SH-SY5Y (cell line): ENCODE data around the gene CATSPERZ.

Experiments
- GATA2 ChIP-seq: IDR thresholded peaks from 2 replicates; pipeline ENCODE4 v1.6.1; 2011; ENCODE audit warnings: mild to moderate bottlenecking, low read depth, low read length
- GATA3 ChIP-seq: IDR thresholded peaks from 2 replicates; pipeline ENCODE4 v1.6.1; 2011; ENCODE audit warnings: low read depth, mild to moderate bottlenecking, low read length, moderate library complexity

DNA sequence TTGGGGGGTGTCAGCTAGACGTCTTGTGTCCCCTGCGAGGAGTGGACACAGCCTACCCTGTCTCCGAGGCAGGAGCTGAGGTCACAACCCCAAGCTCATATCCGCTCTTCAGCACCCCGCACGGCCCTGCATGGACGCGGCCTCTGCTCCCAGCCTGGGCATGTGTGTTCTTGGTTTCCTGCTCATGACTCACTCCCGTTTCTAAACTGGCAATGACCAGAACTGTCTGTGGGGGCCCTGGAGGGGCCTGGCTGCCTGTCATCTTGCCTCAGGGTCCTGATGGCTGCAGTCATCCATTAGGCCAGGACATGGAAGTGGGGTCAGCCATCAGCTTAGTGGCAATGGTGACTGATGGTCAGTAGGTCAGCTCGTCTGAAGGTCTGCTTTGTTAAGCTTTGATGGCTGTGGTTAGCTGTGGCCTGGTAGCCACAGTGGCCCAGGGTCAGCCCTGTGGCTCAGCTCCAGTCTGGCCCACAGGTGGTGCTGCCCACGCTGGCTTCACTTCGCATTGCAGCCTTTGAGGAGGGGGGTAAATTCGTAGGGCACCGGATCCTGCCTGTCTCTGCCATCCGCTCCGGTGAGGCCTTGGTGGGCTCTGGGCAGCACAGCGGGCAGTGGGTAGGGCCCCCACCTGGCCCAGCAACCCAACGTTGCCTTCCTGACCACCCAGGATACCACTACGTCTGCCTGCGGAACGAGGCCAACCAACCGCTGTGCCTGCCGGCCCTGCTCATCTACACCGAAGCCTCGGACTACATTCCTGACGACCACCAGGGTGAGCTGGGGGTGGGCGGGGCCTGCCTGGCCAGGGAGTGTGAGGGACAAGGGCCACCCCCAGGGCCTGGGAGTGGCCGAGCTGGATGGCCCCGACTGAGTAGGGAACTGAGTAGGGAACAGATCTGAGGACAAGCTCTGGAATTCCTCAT lies 36.9 kb upstream of the CATSPERZ start:
- TF ChIP-seq GATA3 (no peak), GATA2 (no peak)
